AG04450 (cell line): ENCODE results near the gene SDE2. TPM values are rescaled to one million over a fixed set of nuclear protein-coding genes. Genes with fewer than 3 reads are reported as not detected.
A peak's percentile ranks its signal among the peaks of the same experiment; 100 is the strongest.
"Not testable (repeated sequence)": the region's sequence is repeated elsewhere in the genome, so short reads cannot be mapped to it uniquely, and the experiment has no call there.

Experiments
- CTCF ChIA-PET: fragments of 300-600, 350-600 bp; formaldehyde crosslinking; extraction: SDS; loops from one replicate; lab custom pipeline; 2022; ENCODE audit warnings: antibody characterized with exemption, inconsistent platforms; lab: Charles Lee
- POLR2A ChIA-PET: fragments of 350-600 bp; formaldehyde crosslinking; extraction: SDS; loops from one replicate; lab custom pipeline; 2021; ENCODE audit warnings: antibody characterized with exemption, inconsistent platforms; lab: Yijun Ruan, JAX
- DNase-seq: peaks from one replicate; pipeline ENCODE4 v3.0.0-alpha.2; 2011; ENCODE audit warnings: low read depth, low spot score
- H3K27ac ChIP-seq: one replicate; pipeline ENCODE4 v1.5.1; 2012; ENCODE audit warnings: low read depth, low read length, control low read depth
- H3K27me3 ChIP-seq: one replicate; pipeline ENCODE4 v1.6.0; 2012; ENCODE audit warnings: low read length; ENCODE audit not compliant: control insufficient read depth, insufficient read depth
- H3K4me3 ChIP-seq: 2 replicates; pipeline ENCODE4 v1.5.1; 2011; ENCODE audit warnings: mild to moderate bottlenecking, low read depth, low read length, control low read depth
- H3K9me3 ChIP-seq: 2 replicates; pipeline ENCODE4 v1.5.1; 2012; ENCODE audit warnings: low read length; ENCODE audit not compliant: control insufficient read depth, insufficient read depth
- polyA plus RNA-seq: library from polyadenylated mRNA; depleted of rRNA; stranded (reverse); fragments of >200 nt; gene quantifications from 2 replicates; pipeline ENCODE4 v1.2.3, GENCODE V29; 2011
- TF ChIP-seq, protein P1 (sequence below): IDR thresholded peaks from 2 replicates; pipeline ENCODE4 v1.5.1; 2011; ENCODE audit warnings: low read depth, low read length, control low read depth, inconsistent platforms

Gene SDE2
- polyA plus RNA-seq, 1 experiment: 15.9 TPM

DNA sequence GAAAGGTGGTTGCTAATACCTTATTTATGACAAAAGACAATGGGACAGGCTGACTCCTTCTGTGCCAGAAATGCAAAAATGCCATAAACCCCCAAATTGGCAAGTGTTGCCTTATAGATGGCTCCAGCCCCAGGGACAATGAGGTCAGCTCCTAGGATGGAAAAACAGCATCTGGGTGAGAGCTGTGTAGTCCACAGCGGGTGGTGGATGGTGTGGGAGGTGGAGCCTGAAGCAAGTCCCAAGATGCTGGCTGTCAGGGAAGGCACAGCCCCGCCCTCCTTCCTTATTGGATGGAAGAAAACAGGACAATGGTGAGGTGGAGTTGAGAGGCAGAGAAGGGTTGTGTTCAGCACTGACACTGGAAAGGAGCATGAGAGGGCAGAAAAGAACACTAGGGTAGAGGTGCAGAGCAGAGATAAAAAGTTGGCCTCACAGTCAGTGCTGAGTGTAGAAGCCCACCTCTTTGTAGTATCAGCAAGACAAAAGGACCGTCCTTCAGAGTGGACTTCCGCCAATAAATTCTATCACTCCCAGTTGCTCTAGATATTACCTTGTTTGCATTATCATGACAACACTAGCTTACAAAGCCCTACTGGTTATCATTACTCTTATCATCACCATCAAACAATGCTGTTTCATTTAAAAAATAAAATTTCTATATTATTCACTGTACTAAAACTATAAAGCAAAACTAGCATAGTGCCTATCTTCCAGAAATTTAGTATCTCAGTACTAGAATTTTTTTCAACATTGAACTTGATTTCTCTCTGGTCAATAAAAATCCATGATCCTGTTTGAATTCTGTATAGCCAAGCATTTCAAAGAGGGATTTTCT is 3.7 kb upstream of the SDE2 start:
- no peak overlapping the region for H3K27ac ChIP-seq
- TF ChIP-seq, protein P1, sequence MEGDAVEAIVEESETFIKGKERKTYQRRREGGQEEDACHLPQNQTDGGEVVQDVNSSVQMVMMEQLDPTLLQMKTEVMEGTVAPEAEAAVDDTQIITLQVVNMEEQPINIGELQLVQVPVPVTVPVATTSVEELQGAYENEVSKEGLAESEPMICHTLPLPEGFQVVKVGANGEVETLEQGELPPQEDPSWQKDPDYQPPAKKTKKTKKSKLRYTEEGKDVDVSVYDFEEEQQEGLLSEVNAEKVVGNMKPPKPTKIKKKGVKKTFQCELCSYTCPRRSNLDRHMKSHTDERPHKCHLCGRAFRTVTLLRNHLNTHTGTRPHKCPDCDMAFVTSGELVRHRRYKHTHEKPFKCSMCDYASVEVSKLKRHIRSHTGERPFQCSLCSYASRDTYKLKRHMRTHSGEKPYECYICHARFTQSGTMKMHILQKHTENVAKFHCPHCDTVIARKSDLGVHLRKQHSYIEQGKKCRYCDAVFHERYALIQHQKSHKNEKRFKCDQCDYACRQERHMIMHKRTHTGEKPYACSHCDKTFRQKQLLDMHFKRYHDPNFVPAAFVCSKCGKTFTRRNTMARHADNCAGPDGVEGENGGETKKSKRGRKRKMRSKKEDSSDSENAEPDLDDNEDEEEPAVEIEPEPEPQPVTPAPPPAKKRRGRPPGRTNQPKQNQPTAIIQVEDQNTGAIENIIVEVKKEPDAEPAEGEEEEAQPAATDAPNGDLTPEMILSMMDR: no peak
- no peak overlapping the region for H3K4me3 ChIP-seq
- H3K9me3 ChIP-seq: no peaks in the 10 kb centered on the region
- H3K27me3 ChIP-seq: peaks cover 2% of the 10 kb centered on the region
- POLR2A ChIA-PET: no interaction called here
- CTCF ChIA-PET: no interaction called here
- DNase-seq: no peak

DNA sequence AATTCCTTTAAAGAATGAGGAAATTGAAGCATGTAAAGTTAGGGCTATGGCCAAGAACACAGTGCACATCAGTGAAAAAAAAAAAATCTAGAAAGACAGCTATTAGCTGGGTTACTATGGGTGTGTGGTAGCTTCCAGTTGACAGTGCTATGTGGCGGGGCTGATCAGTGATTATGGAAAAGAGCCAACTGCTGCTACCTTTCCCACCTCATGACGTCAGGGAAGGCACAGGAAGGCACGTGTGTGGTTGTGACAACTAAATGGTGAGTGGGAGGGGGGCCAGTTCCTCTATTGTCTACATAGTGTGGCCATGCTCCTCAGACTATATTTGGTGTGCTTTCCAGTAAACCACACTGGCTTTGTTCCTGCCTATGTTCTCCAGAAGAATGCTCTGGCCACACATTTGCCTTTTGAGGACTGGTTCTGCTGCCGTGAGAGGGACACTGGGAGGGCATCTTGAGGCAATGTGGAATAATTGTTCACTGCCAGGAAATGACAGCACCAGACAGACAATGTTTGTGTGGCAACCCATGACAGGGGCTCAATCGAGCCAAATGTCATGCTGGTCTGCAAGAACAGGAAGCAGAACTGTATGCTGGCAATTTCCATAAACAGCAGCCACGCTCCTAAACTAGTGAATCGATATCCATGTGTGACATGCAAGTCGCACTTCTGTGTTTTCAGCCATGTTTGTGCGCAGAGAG is 3.0 kb upstream of the SDE2 start:
- H3K27me3 ChIP-seq: peaks cover 2% of the 10 kb centered on the region
- DNase-seq: no peak
- H3K4me3 ChIP-seq: no peak overlapping the region
- CTCF ChIA-PET: no interaction called here
- H3K27ac ChIP-seq: no peak overlapping the region
- H3K9me3 ChIP-seq: no peaks in the 10 kb centered on the region
- TF ChIP-seq, protein P1: no peak
- POLR2A ChIA-PET: no interaction called here

DNA sequence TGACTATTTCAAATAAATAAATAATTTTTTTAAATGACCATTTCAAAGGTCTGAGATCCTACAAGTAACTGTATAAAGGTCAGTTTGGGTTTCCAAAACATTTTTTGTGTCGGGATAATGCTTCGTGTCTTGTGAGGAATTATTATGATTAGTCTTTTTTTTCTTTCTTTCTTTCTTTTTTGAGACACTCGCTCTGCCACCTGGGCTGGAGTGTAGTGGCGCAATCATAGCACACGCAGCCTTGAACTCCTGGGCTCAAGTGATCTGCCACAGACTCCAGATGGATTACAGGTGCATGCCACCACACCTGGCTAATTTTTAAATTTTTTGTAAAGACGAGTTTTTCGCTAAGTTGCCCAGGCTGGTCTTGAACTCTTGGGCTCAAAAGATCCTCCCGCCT is 1.9 kb upstream of the SDE2 start:
- POLR2A ChIA-PET: no interaction called here
- TF ChIP-seq, protein P1: no peak

DNA sequence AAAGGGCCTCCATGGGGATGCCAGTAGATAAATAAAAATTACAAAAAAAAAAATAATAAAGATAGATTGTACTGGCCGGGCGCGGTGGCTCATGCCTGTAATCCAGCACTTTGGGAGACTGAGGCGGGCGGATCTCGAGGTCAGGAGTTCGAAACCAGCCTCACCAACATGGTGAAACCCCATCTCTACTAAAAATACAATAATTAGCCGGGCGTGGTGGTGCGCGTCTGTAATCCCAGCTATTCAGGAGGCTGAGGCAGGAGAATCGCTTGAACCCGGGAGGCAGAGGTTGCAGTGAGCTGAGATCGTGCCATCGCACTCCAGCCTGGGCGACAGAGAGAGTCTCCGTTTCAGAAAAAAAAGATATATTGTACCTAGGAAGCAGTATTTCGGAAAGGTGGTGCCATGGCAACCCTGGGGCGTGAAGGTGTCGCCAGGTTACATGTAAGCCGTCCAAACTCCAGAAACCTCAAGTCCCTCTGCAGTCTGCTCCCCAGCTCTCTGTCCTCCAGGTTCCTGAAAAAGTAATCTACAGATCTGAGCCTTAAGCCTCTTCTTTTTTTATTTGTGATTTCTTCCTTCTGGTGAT is 1.4 kb upstream of the SDE2 start:
- not testable (repeated sequence) for H3K27me3 ChIP-seq, DNase-seq, H3K27ac ChIP-seq, H3K4me3 ChIP-seq, H3K9me3 ChIP-seq
- ChIA-PET POLR2A (interaction anchor here (0.9 kb wide), 1 partner anchor 64 kb away, joined by 5 read pairs; no protein-coding TSS in a partner anchor), CTCF (interaction anchor here (1.4 kb wide), 1 partner anchor 14 kb away, joined by 9 read pairs; no protein-coding TSS in a partner anchor)

More for the DNA sequence above, 1.9 kb upstream of the SDE2 start:
- Histone ChIP-seq H3K9me3 (no peaks in the 10 kb centered on the region), H3K27ac (no peak overlapping the region), H3K4me3 (no peak overlapping the region), H3K27me3 (peaks cover 2% of the 10 kb centered on the region)
- no peak for DNase-seq
- CTCF ChIA-PET: no interaction called here

DNA sequence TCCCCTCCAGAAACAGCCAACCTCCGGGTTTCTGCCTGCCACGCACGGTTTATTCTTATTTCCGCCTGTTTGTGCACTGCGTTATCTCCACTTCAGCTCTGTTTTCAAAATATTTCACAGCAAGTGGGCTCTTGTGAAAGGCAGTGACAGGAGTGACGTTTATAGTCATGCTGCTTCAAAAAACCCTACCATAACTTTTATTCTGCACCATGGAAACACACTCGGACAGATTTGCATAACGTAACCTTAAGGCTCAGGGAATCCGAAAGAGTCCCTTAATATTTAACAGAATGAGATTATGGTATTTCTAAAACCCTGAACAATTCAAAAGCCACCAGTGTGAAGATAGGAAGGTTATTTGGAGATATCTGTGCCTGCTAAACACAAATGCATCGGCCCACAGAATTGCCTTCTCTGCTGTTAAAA is 782 bp upstream of the SDE2 start:
- Histone ChIP-seq H3K4me3 (peak overlapping the region; percentile 60), H3K9me3 (no peaks in the 10 kb centered on the region), H3K27me3 (peaks cover 2% of the 10 kb centered on the region), H3K27ac (peak overlapping the region; percentile 82)
- no peak for DNase-seq
- TF ChIP-seq, protein P1: no peak
- ChIA-PET CTCF (interaction anchor here (1.1 to 1.4 kb wide), 2 partner anchors 13 to 65 kb away, joined by 5 to 9 read pairs; no protein-coding TSS in a partner anchor), POLR2A (interaction anchor here (0.9 to 1.3 kb wide), 7 partner anchors 49 to 572 kb away, joined by 3 to 40 read pairs (median 3); partner anchors contain the start of genes H3-3A, LBR and PYCR2)
